Spleen (tissue), 7 donors: Measurements from ENCODE around the gene COL25A1.

Experiments
- CTCF ChIP-seq, 11 experiments: fragments of 200-600 bp in 7 of 11; fragments of 450-650 bp in 4 of 11; sonication (generic) in 4 of 11; IDR thresholded peaks in 8 of 11; conservative IDR thresholded peaks in 3 of 11; 1 replicate in 7 of 11; 2 replicates in 4 of 11; pipeline versions ENCODE4 v1.4.0 to v1.8.0; 2016 to 2021; ENCODE audit warnings: antibody characterized with exemption in 11 of 11, inconsistent platforms in 4 of 11, mild to moderate bottlenecking in 1 of 11
- POLR2A ChIP-seq, 3 donors: fragments of 450-650 bp; IDR thresholded peaks; one replicate each; pipeline ENCODE4 v1.5.1; 2017; ENCODE audit warnings: antibody characterized with exemption in 3 of 3, mild to moderate bottlenecking in 1 of 3
- donor health status: DM: no; HTN: no; CAD: no; lungs with moderate emphysema.
- donor health status: DM: no; HTN: no; CAD: no.
- donor health status: DM: no; HTN: no; CAD: no.

DNA sequence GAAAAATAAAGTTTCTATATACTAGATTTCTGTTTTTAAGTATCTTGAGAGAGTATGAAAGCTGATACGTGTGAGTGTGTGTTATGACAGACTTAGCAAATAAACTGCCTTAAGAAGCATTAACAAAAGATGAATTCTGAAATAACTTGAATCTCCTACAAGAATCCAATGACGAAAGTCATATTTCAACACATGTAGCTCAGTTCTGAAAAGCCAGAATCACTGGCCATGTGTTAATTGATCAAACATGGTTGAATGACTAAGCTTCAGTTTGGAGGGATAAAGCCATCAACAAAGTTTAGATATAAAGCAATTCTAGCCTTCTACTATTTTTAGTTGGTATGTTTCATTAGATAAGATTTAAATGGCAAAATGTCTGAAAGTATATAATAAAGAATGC lies 451.1 kb downstream of the COL25A1 start:
- no peak for TF ChIP-seq POLR2A (IDR thresholded peaks at IDR 0.05)
- TF ChIP-seq CTCF (IDR thresholded peaks at IDR 0.05 in 8 of 11, conservative IDR thresholded peaks at IDR 0.05 in 3 of 11), result no peak
